GM23338 (cell line): ENCODE data around the gene BPIFB2. TPM values are rescaled to one million over a fixed set of nuclear protein-coding genes. Genes with fewer than 3 reads are reported as not detected.

Source experiments
- ATAC-seq: fragments of 200-7000 bp; cut with Tn5 transposase; 3 replicates; pipeline ENCODE4 v1.9.1; 2020
- DNase-seq: peaks from one replicate; pipeline ENCODE4 v3.0.0-alpha.2; 2015; ENCODE audit warnings: low spot score
- H2AFZ ChIP-seq: fragments of 200-600 bp; sonication (generic); 2 replicates; pipeline ENCODE4 v1.8.0; 2016; ENCODE audit warnings: antibody characterized with exemption, mild to moderate bottlenecking, moderate library complexity
- H3F3A ChIP-seq: fragments of 200-600 bp; sonication (generic); replicated peaks from 2 replicates; pipeline ENCODE4 v1.8.0; 2017; ENCODE audit warnings: antibody characterized with exemption, mixed run types, low read depth
- H3K27ac ChIP-seq: fragments of 200-600 bp; sonication (generic); 2 replicates; pipeline ENCODE4 v1.6.1; 2016; ENCODE audit warnings: low read depth
- H3K27me3 ChIP-seq: fragments of 200-600 bp; sonication (generic); 2 replicates; pipeline ENCODE4 v1.8.0; 2016; ENCODE audit warnings: mild to moderate bottlenecking, mixed run types, moderate library complexity; ENCODE audit not compliant: insufficient read depth
- H3K36me3 ChIP-seq: fragments of 200-600 bp; sonication (generic); 2 replicates; pipeline ENCODE4 v1.8.0; 2016; ENCODE audit warnings: mild to moderate bottlenecking; ENCODE audit not compliant: insufficient read depth
- H3K4me1 ChIP-seq: fragments of 200-600 bp; sonication (generic); 2 replicates; pipeline ENCODE4 v1.8.0; 2016; ENCODE audit warnings: mild to moderate bottlenecking, moderate library complexity; ENCODE audit not compliant: insufficient read depth
- H3K4me2 ChIP-seq: fragments of 200-600 bp; sonication (generic); 2 replicates; pipeline ENCODE4 v1.7.1; 2017; ENCODE audit warnings: mixed run types
- H3K4me3 ChIP-seq: fragments of 200-600 bp; sonication (generic); 2 replicates; pipeline ENCODE4 v1.6.1; 2016; ENCODE audit warnings: mixed run types
- H3K79me2 ChIP-seq: fragments of 200-600 bp; sonication (generic); replicated peaks from 2 replicates; pipeline ENCODE4 v1.8.0; 2017; ENCODE audit warnings: mild to moderate bottlenecking; ENCODE audit not compliant: insufficient read depth
- H3K9me2 ChIP-seq: fragments of 200-600 bp; sonication (generic); 2 replicates; pipeline ENCODE4 v1.8.0; 2017; ENCODE audit not compliant: insufficient read depth
- H4K20me1 ChIP-seq: fragments of 200-600 bp; sonication (generic); replicated peaks from 2 replicates; pipeline ENCODE4 v1.8.0; 2017; ENCODE audit warnings: mild to moderate bottlenecking; ENCODE audit not compliant: insufficient read depth
- H3K27ac Mint-ChIP-seq: 2 replicates; pipeline ENCODE4 v1.8.0; 2020; ENCODE audit warnings: inconsistent platforms, mild to moderate bottlenecking, moderate library complexity, mixed read lengths
- H3K27me3 Mint-ChIP-seq: 3 replicates; pipeline ENCODE4 v1.8.0; 2022; ENCODE audit warnings: low read depth, mild to moderate bottlenecking, moderate library complexity, mixed read lengths, inconsistent platforms; ENCODE audit not compliant: insufficient read depth, poor library complexity
- H3K36me3 Mint-ChIP-seq: 3 replicates; pipeline ENCODE4 v1.8.0; 2021; ENCODE audit warnings: low read depth, mild to moderate bottlenecking, inconsistent platforms, moderate library complexity, mixed read lengths
- H3K4me1 Mint-ChIP-seq: 3 replicates; pipeline ENCODE4 v1.8.0; 2020; ENCODE audit warnings: mild to moderate bottlenecking, inconsistent platforms, mixed read lengths
- H3K4me3 Mint-ChIP-seq: 3 replicates; pipeline ENCODE4 v1.8.0; 2021; ENCODE audit warnings: moderate library complexity, mild to moderate bottlenecking, inconsistent platforms, mixed read lengths
- H3K9me3 Mint-ChIP-seq: 3 replicates; pipeline ENCODE4 v1.8.0; 2020; ENCODE audit warnings: moderate library complexity, mild to moderate bottlenecking, inconsistent platforms, mixed read lengths
- CREB1 ChIP-seq: fragments of 250-450 bp; sonication (Bioruptor Pico); IDR thresholded peaks from 2 replicates; pipeline ENCODE4 v1.5.0; 2020; ENCODE audit warnings: low read depth, mild to moderate bottlenecking, moderate library complexity
- EZH2 ChIP-seq: fragments of 200-600 bp; sonication (generic); IDR thresholded peaks from one replicate; pipeline ENCODE4 v1.8.0; 2017; ENCODE audit warnings: antibody characterized with exemption, mild to moderate bottlenecking, low read depth; ENCODE audit not compliant: unreplicated experiment
- EZH2phosphoT487 ChIP-seq: fragments of 200-600 bp; sonication (generic); IDR thresholded peaks from one replicate; pipeline ENCODE4 v1.8.1; 2018; ENCODE audit warnings: antibody characterized with exemption; ENCODE audit not compliant: unreplicated experiment
- JUNB ChIP-seq: IDR thresholded peaks from one replicate; pipeline ENCODE4 v1.6.1; 2016; ENCODE audit warnings: antibody characterized with exemption; ENCODE audit not compliant: unreplicated experiment
- NANOG ChIP-seq: IDR thresholded peaks from 2 replicates; pipeline ENCODE4 v1.6.1; 2016; ENCODE audit warnings: antibody characterized with exemption, borderline replicate concordance
- REST ChIP-seq: IDR thresholded peaks from one replicate; pipeline ENCODE4 v1.6.1; 2018; ENCODE audit warnings: antibody characterized with exemption; ENCODE audit not compliant: unreplicated experiment
- STAT1 ChIP-seq: IDR thresholded peaks from one replicate; pipeline ENCODE4 v1.6.1; 2016; ENCODE audit warnings: antibody characterized with exemption; ENCODE audit not compliant: unreplicated experiment
- ZNF114 ChIP-seq: fragments of 250-450 bp; sonication (Bioruptor Pico); IDR thresholded peaks from 2 replicates; pipeline ENCODE4 v1.5.0; 2020; ENCODE audit warnings: mild to moderate bottlenecking, moderate library complexity
- polyA plus RNA-seq: library from polyadenylated mRNA; unstranded; fragments of >200 nt; fragmentation: Nextera tagmentation; extraction: Ambion mirVana; gene quantifications from 2 replicates; pipeline ENCODE4 v1.2.1, GENCODE V29; 2016
- total RNA-seq: library from RNA; depleted of rRNA; stranded (reverse); fragments of >200 nt; shearing (Covaris generic); gene quantifications from 2 replicates; pipeline ENCODE4 v1.2.3, GENCODE V29; 2014
- TF ChIP-seq, protein P1 (sequence below), 2 experiments: fragments of 200-600 bp in 1 of 2; sonication (generic) in 1 of 2; conservative IDR thresholded peaks; 2 replicates each; pipeline versions ENCODE4 v1.5.1 to v1.6.1; 2016 to 2017; ENCODE audit warnings: antibody characterized with exemption in 2 of 2, low read depth in 2 of 2, mild to moderate bottlenecking in 2 of 2, moderate library complexity in 1 of 2

The BPIFB2 gene
- total and polyA plus RNA-seq, 2 experiments from 2014 or later, result not detected

DNA sequence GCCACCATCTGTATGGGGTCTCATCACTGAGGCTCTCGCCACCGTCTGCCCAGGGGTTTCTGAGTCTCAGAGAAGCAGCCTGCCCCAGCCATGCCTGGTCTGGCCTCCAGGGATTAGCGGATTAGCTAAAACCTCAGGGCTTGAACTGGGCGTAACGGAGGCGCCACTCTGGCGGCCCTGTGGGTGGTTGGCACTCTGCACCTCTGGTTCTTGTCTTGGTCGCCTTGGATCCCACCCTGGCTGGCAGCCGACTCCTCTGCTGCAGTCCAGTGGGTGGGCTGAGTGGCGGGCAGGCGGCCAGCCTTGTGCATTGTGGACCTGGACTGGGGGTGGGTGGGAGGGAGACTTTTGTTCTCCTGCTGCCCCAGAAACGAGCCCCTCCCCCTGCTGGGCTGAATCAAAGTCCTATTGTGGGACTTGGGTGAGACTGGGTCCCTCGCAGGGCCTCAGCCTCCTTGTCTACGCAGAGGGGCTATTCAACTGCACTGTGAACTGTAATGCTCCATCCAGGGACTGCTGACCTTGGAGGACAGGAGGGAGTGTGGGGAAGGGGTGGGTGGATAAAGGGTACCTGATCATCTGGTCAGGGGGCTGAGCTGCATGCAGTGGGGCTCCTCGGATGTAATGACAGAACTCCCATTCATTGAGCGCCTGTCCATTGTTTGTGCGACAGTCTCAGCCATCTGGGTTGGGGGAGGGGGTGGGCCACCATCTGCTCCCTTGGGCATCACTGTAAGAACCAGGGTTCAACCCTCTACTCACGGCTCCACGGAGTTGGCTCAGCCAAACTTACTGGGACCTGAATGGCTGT lies 27.2 kb upstream of the BPIFB2 start (continued):
- no peak for TF ChIP-seq REST
- TF ChIP-seq EZH2, result no peak
- TF ChIP-seq EZH2phosphoT487, result no peak
- no peak for TF ChIP-seq NANOG

DNA sequence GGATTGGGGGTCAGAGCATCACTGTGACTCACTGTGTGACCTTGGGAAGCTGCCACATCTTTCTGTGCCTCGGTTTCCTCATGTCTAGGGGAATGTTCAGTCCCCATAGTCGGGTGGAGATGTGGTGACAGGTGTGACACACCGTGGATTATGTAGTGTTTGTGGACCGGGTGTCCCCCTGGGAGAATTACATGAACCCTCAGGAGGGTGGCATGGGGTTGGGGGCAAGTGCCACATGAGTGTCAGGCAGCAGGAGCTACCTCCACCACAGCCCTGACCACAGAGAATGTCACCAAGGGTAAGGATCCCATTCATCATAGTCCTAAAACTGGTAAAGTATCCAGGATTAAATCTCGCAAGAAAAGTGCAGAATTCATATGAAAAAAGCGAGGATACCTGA lies 26.5 kb upstream of the BPIFB2 start:
- Histone ChIP-seq H3K27ac (no peak overlapping the region), H2AFZ (no peak overlapping the region), H4K20me1 (no peaks in the 10 kb centered on the region), H3K9me2 (no peaks in the 10 kb centered on the region), H3K4me1 (no peaks in the 10 kb centered on the region; the same call in 1 of the 2 replicates), H3K27me3 (no peaks in the 10 kb centered on the region), H3K4me3 (no peak overlapping the region), H3K36me3 (no peaks in the 10 kb centered on the region), H3K79me2 (no peaks in the 10 kb centered on the region), H3K4me2 (no peak overlapping the region), H3F3A (no peaks in the 10 kb centered on the region)
- TF ChIP-seq CREB1 (CRISPR knock-in tag) (no peak), STAT1 (no peak), EZH2phosphoT487 (no peak)
- ATAC-seq (no peak), DNase-seq (no peak)
- 0 out of 3 replicates have a peak, but pooled peaks cover 3% of the 10 kb centered on the region for H3K36me3 Mint-ChIP-seq
- peaks cover 10% of the 10 kb centered on the region for H3K27me3 Mint-ChIP-seq
- H3K27ac Mint-ChIP-seq, result no peak overlapping the region
- no peak overlapping the region for H3K4me3 Mint-ChIP-seq
- H3K4me1 Mint-ChIP-seq, result no peaks in the 10 kb centered on the region; the same call in 2 of the 3 replicates
- H3K9me3 Mint-ChIP-seq, result peaks cover 8% of the 10 kb centered on the region

DNA sequence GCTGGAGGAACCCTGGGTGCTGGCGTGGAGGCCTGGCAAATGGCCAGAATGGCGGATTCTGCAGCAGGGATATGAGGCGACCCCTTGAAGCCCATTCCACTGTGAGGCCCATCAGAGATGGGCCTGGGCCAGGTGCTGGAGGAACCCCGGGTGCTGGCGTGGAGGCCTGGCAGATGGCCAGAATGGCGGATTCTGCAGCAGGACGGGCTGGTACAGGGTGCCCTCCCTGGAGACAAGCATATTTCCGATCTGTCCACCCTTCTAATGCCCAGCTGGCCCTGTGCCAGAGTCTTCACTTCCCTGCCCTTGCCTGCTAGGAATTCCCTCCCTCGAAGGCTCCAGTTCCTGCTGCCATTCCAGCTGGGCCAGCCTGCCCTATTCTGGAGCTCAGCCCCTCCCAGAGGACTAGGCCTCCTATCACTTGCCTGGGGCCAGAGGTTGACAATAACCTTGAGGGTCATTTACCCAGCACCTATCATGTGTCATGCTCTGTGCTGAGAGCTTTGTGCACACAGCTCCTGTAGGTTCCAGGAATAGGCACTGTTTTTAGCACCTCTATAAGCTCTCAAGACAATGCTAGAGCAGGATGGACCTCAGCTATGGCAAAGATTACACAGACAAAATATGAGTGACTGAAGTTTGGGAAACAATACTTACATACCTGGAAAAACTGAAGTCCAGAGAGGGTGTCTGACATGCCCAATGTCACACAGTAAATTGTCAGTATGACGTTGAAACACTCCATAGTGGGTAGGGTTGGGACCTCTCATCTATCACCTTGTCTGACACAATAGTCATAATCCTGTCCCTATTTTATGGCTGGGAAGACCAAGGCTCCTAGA lies 24.7 kb upstream of the BPIFB2 start:
- no peaks in the 10 kb centered on the region; the same call in 2 of the 3 replicates for H3K4me1 Mint-ChIP-seq
- no peak for TF ChIP-seq JUNB
- TF ChIP-seq, protein P1, sequence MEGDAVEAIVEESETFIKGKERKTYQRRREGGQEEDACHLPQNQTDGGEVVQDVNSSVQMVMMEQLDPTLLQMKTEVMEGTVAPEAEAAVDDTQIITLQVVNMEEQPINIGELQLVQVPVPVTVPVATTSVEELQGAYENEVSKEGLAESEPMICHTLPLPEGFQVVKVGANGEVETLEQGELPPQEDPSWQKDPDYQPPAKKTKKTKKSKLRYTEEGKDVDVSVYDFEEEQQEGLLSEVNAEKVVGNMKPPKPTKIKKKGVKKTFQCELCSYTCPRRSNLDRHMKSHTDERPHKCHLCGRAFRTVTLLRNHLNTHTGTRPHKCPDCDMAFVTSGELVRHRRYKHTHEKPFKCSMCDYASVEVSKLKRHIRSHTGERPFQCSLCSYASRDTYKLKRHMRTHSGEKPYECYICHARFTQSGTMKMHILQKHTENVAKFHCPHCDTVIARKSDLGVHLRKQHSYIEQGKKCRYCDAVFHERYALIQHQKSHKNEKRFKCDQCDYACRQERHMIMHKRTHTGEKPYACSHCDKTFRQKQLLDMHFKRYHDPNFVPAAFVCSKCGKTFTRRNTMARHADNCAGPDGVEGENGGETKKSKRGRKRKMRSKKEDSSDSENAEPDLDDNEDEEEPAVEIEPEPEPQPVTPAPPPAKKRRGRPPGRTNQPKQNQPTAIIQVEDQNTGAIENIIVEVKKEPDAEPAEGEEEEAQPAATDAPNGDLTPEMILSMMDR (conservative IDR thresholded peaks at IDR 0.05; ENCODE audit: low read depth in 2 of 2), result no peak
- TF ChIP-seq NANOG, result no peak
- TF ChIP-seq ZNF114 (CRISPR knock-in tag), result no peak
- TF ChIP-seq EZH2phosphoT487, result no peak

More for the DNA sequence above, 24.7 kb upstream of the BPIFB2 start:
- Histone ChIP-seq H3K27ac (no peak overlapping the region), H2AFZ (no peak overlapping the region), H3K4me2 (no peak overlapping the region), H3K9me2 (no peaks in the 10 kb centered on the region), H3K79me2 (no peaks in the 10 kb centered on the region), H3K4me1 (no peaks in the 10 kb centered on the region; the same call in 1 of the 2 replicates), H4K20me1 (no peaks in the 10 kb centered on the region), H3K4me3 (no peak overlapping the region), H3K27me3 (no peaks in the 10 kb centered on the region), H3F3A (no peaks in the 10 kb centered on the region), H3K36me3 (no peaks in the 10 kb centered on the region)
- H3K27me3 Mint-ChIP-seq, result peaks cover 10% of the 10 kb centered on the region
- no peak for ATAC-seq
- no peak overlapping the region for H3K4me3 Mint-ChIP-seq
- DNase-seq, result no peak
- H3K27ac Mint-ChIP-seq, result no peak overlapping the region
- no peaks in the 10 kb centered on the region for H3K9me3 Mint-ChIP-seq
- no peaks in the 10 kb centered on the region for H3K36me3 Mint-ChIP-seq
